GM18868 (cell line): Measurements from ENCODE around the gene FPGS.
"Not testable (repeated sequence)": the region's sequence is repeated elsewhere in the genome, so short reads cannot be mapped to it uniquely, and the experiment has no call there.

Experiments
- ATAC-seq: cut with Tn5 transposase; IDR thresholded peaks from one replicate; pipeline ENCODE4 v1.9.1; 2021; ENCODE audit warnings: mild to moderate bottlenecking, moderate library complexity; ENCODE audit not compliant: unreplicated experiment

FPGS gene

GRCh38 chr9:127802576-127803443 is at the start of gene FPGS:
Gene FPGS (plus strand): TSS chr9:127802882. CDS start chr9:127802925, 43 bp downstream.
- peak; percentile 78 for ATAC-seq

- no peak for ATAC-seq
Observed at GRCh38 chr9:127753148-127753547, 49.5 kb upstream of the FPGS start.

GRCh38 chr9:127753622-127754021 is 49.1 kb upstream of the FPGS start:
- ATAC-seq, result no peak

- ATAC-seq, result no peak
Observed at GRCh38 chr9:127754099-127755060, 48.3 kb upstream of the FPGS start.

GRCh38 chr9:127755061-127756060 is 47.3 kb upstream of the FPGS start:
- ATAC-seq, result no peak

- ATAC-seq, result no peak
Observed at GRCh38 chr9:127756233-127756632, 46.4 kb upstream of the FPGS start.

GRCh38 chr9:127756776-127757175 is 45.9 kb upstream of the FPGS start:
- ATAC-seq, result not testable (repeated sequence)

- no peak for ATAC-seq
Observed at GRCh38 chr9:127758843-127759242, 43.8 kb upstream of the FPGS start.

GRCh38 chr9:127761061-127761460 is 41.6 kb upstream of the FPGS start:
- no peak for ATAC-seq

GRCh38 chr9:127761491-127761956 is 41.2 kb upstream of the FPGS start:
- no peak for ATAC-seq

- no peak for ATAC-seq
Observed at GRCh38 chr9:127762111-127762676, 40.5 kb upstream of the FPGS start.

GRCh38 chr9:127763918-127764384 is 38.7 kb upstream of the FPGS start:
- ATAC-seq, result no peak

GRCh38 chr9:127765418-127765817 is 37.3 kb upstream of the FPGS start:
- no peak for ATAC-seq

- ATAC-seq, result no peak
Observed at GRCh38 chr9:127767410-127767809, 35.3 kb upstream of the FPGS start.

- no peak for ATAC-seq
Observed at GRCh38 chr9:127767909-127768331, 34.8 kb upstream of the FPGS start.

- no peak for ATAC-seq
Observed at GRCh38 chr9:127768698-127769097, 34.0 kb upstream of the FPGS start.

GRCh38 chr9:127769101-127769500 is 33.6 kb upstream of the FPGS start:
- no peak for ATAC-seq

GRCh38 chr9:127769929-127770582 is 32.6 kb upstream of the FPGS start:
- ATAC-seq, result no peak

GRCh38 chr9:127770583-127770904 is 32.1 kb upstream of the FPGS start:
- no peak for ATAC-seq
